A673 (cell line): Measurements from ENCODE around the gene ZDHHC8. TPM values are rescaled to one million over a fixed set of nuclear protein-coding genes. Genes with fewer than 3 reads are reported as not detected.
A peak's percentile ranks its signal among the peaks of the same experiment; 100 is the strongest.

Source experiments
- BruUV-seq: library from RNA; stranded (reverse); fragments of 400-500 nt; replicated peaks from 2 replicates; lab custom pipeline; 2021; lab: Mats Ljungman, UMichigan
- CTCF ChIA-PET: fragments of 300-600 bp; sonication (Branson Sonifier 250); formaldehyde crosslinking; loops from one replicate; lab custom pipeline; 2022; ENCODE audit warnings: antibody characterized with exemption; lab: Charles Lee
- POLR2A ChIA-PET: fragments of 300-600 bp; sonication (Branson Sonifier 250); formaldehyde crosslinking; loops from one replicate; lab custom pipeline; 2022; ENCODE audit warnings: antibody characterized with exemption; ENCODE audit not compliant: low non-redundant PET; lab: Charles Lee
- DNase-seq: peaks from one replicate; pipeline ENCODE4 v3.0.0-alpha.2; 2015; ENCODE audit warnings: low spot score
- H3K27ac ChIP-seq: fragments of 200-600 bp; sonication (generic); 2 replicates; pipeline ENCODE4 v1.5.1; 2016; ENCODE audit warnings: mixed run types, low read depth, mild to moderate bottlenecking, mixed read lengths, antibody characterized with exemption, low read length; ENCODE audit not compliant: poor library complexity, severe bottlenecking
- H3K27me3 ChIP-seq: fragments of 200-600 bp; sonication (generic); replicated peaks from 2 replicates; pipeline ENCODE4 v1.6.1; 2017; ENCODE audit warnings: mixed run types, low read depth, mild to moderate bottlenecking, mixed read lengths, antibody characterized with exemption, low read length; ENCODE audit not compliant: insufficient read depth, poor library complexity
- H3K36me3 ChIP-seq: fragments of 200-600 bp; sonication (generic); 2 replicates; pipeline ENCODE4 v1.6.1; 2016; ENCODE audit warnings: mixed run types, mild to moderate bottlenecking, mixed read lengths, antibody characterized with exemption, low read length; ENCODE audit not compliant: insufficient read depth, poor library complexity, severe bottlenecking
- H3K4me1 ChIP-seq: fragments of 200-600 bp; sonication (generic); 2 replicates; pipeline ENCODE4 v1.6.1; 2017; ENCODE audit warnings: mixed run types, mild to moderate bottlenecking, mixed read lengths, antibody characterized with exemption, low read length; ENCODE audit not compliant: insufficient read depth, poor library complexity, severe bottlenecking
- H3K4me3 ChIP-seq: fragments of 200-600 bp; sonication (generic); 2 replicates; pipeline ENCODE4 v1.5.1; 2016; ENCODE audit warnings: low read depth, mixed run types, mild to moderate bottlenecking, mixed read lengths, low read length; ENCODE audit not compliant: poor library complexity, severe bottlenecking
- H3K9me3 ChIP-seq: fragments of 200-600 bp; sonication (generic); 2 replicates; pipeline ENCODE4 v1.6.1; 2016; ENCODE audit warnings: mixed run types, low read depth, mild to moderate bottlenecking, mixed read lengths, antibody characterized with exemption, low read length; ENCODE audit not compliant: poor library complexity, severe bottlenecking
- EZH2 ChIP-seq: fragments of 200-600 bp; sonication (generic); IDR thresholded peaks from 2 replicates; pipeline ENCODE4 v1.6.1; 2017; ENCODE audit warnings: borderline replicate concordance, low read depth, mild to moderate bottlenecking, mixed read lengths, antibody characterized with exemption, low read length; ENCODE audit not compliant: poor library complexity, severe bottlenecking
- intact Hi-C: fragments of 100-400 bp; cut with micrococcal nuclease; formaldehyde crosslinking; loops from one replicate; pipeline ENCODE4 v1.10.0; 2022; ENCODE audit not compliant: unreplicated experiment
- total RNA-seq: library from RNA; stranded (reverse); gene quantifications from 2 replicates; pipeline ENCODE4 v1.2.3, GENCODE V29; 2021
- TF ChIP-seq, protein P1 (sequence below): fragments of 300-800, 200-600 bp; sonication (generic); conservative IDR thresholded peaks from 2 replicates; pipeline ENCODE4 v1.5.1; 2017; ENCODE audit warnings: low read depth, mild to moderate bottlenecking, antibody characterized with exemption, low read length, moderate library complexity, mixed read lengths

ZDHHC8 gene
- total RNA-seq, 1 experiment from 2014 or later: 58.8 TPM

DNA sequence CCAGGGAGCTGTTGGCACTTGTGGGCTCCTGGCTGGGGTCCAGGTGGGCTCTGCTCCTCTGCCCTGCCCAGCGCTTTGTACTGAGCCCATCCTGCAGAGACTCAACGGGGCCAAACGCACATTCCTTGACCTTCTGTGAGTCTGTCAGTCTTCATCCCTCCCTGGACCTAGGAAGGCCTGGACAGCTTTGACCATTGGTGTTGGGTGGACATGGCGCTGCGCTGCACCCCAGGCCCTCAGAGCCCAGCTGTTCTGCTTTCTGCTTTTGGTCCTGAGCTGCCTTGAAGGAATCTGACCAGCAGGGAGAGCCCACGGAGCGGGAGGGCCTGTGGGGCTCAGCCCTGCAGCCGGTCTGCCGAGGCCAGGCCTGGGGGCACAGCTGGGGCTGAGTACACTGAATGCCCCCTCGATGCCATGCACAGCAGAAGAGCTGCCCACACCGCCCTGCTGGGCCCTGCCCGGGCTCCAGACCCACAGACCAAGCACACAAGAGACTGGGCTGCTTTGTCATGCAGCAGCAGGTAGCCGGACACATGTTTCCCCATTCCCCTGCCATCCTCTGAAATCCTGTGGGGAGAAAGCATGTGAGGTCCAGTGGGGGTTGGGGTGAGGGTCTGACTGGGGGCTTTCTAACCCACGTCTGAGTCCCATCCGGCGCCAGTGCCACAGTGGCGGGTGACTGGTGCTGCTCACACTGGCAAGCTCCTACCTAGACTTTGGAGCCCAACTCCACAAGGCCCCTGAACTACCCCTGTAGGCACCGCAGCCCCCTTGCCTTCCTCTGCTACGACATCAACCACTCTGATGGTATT is 43.4 kb downstream of the ZDHHC8 start:
- no peak for DNase-seq
- intact Hi-C loops: no loop called here
- POLR2A ChIA-PET: no interaction called here

DNA sequence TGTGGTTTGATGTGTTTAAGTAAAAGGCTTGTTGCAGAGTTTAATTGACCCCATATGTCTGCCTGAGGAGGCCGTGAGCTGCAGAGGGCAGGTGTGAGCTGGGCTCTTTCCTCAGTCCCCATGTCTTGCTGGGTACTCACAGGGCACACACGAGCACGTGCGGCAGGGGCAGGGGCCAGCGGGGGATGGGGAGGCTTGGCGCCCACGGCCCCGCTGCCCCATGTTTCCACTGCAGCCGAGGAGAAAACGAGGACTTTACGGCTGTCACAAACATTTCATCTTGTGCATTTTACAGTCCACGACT is 43.9 kb downstream of the ZDHHC8 start:
- Histone ChIP-seq H3K9me3 (no peaks in the 10 kb centered on the region), H3K4me1 (no peaks in the 10 kb centered on the region), H3K27ac (no peak overlapping the region), H3K4me3 (no peak overlapping the region), H3K36me3 (no peaks in the 10 kb centered on the region), H3K27me3 (no peaks in the 10 kb centered on the region)
- intact Hi-C loops: no loop called here
- ChIA-PET CTCF (no interaction called here), POLR2A (no interaction called here)
- peak; percentile 15 for DNase-seq
- BruUV-seq: no TSS peak
- TF ChIP-seq, protein P1, sequence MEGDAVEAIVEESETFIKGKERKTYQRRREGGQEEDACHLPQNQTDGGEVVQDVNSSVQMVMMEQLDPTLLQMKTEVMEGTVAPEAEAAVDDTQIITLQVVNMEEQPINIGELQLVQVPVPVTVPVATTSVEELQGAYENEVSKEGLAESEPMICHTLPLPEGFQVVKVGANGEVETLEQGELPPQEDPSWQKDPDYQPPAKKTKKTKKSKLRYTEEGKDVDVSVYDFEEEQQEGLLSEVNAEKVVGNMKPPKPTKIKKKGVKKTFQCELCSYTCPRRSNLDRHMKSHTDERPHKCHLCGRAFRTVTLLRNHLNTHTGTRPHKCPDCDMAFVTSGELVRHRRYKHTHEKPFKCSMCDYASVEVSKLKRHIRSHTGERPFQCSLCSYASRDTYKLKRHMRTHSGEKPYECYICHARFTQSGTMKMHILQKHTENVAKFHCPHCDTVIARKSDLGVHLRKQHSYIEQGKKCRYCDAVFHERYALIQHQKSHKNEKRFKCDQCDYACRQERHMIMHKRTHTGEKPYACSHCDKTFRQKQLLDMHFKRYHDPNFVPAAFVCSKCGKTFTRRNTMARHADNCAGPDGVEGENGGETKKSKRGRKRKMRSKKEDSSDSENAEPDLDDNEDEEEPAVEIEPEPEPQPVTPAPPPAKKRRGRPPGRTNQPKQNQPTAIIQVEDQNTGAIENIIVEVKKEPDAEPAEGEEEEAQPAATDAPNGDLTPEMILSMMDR: no peak
- no peak for TF ChIP-seq EZH2

More for the DNA sequence above, 43.4 kb downstream of the ZDHHC8 start:
- no TSS peak for BruUV-seq
- Histone ChIP-seq H3K27ac (no peak overlapping the region), H3K36me3 (no peaks in the 10 kb centered on the region), H3K27me3 (no peaks in the 10 kb centered on the region), H3K4me1 (no peaks in the 10 kb centered on the region), H3K9me3 (no peaks in the 10 kb centered on the region), H3K4me3 (no peak overlapping the region)
- CTCF ChIA-PET: no interaction called here
- TF ChIP-seq, protein P1: no peak
- no peak for TF ChIP-seq EZH2

DNA sequence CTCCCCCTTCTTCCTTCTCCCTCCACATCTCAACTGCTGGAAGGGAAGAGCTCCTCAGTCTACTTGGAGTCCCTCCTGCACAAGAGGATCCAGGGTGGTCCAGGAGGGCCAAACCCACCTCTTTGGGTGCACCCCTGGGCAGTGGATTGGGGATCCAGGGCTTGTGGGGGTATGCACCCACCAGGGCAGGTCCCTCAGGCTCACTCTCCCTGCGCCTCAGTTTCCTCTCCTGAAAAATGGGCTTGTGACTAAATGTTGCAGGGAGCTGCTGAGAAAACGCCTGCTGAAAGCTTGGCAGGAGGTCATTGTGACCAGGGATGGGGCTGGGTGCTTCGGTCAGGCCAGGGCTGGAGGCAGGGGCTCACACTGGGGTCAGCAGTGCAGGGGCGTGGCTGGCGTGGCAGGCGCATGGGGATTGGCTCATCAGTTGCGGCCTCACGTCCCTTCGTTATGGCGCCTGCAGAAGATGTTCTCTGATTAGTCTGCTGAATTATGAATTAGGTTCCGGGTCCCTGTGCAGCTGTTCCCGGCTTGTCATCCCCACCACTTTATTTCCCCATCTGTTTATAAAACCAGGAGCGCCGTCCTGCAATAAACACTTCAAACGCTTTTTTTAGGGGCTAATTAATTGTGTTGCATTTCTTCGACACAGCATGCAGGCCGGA is 44.9 kb downstream of the ZDHHC8 start:
- ChIA-PET CTCF (no interaction called here), POLR2A (no interaction called here)
- H3K27ac ChIP-seq: no peak overlapping the region
- no TSS peak for BruUV-seq
- no peak overlapping the region for H3K4me3 ChIP-seq
- no peak for DNase-seq
- no peaks in the 10 kb centered on the region for H3K9me3 ChIP-seq
- TF ChIP-seq, protein P1: no peak
- TF ChIP-seq EZH2: no peak
- no peaks in the 10 kb centered on the region for H3K36me3 ChIP-seq
- no peaks in the 10 kb centered on the region for H3K4me1 ChIP-seq
- intact Hi-C loops: no loop called here
- no peaks in the 10 kb centered on the region for H3K27me3 ChIP-seq
